Neuronal stem cell (in vitro differentiated cells): ENCODE data around the gene RBM34. TPM values are rescaled to one million over a fixed set of nuclear protein-coding genes. Genes with fewer than 3 reads are reported as not detected.

ENCODE experiments used
- DNase-seq: peaks from one replicate; pipeline ENCODE4 v3.0.0-alpha.2; 2013; ENCODE audit warnings: low spot score
- H2AFZ ChIP-seq: one replicate; pipeline ENCODE4 v1.6.1; 2013; ENCODE audit warnings: mild to moderate bottlenecking, low read length, inconsistent platforms
- H2AK5ac ChIP-seq: 2 replicates; pipeline ENCODE4 v1.6.1; 2013; ENCODE audit warnings: low read depth, mild to moderate bottlenecking, inconsistent platforms, low read length, moderate library complexity, mixed read lengths
- H2BK120ac ChIP-seq: 2 replicates; pipeline ENCODE4 v1.6.1; 2013; ENCODE audit warnings: low read depth, mild to moderate bottlenecking, inconsistent platforms, low read length, moderate library complexity, mixed read lengths
- H2BK12ac ChIP-seq: one replicate; pipeline ENCODE4 v1.6.1; 2013; ENCODE audit warnings: low read length, inconsistent platforms
- H2BK15ac ChIP-seq: 2 replicates; pipeline ENCODE4 v1.6.1; 2013; ENCODE audit warnings: mild to moderate bottlenecking, low read length, inconsistent platforms, mixed read lengths
- H2BK5ac ChIP-seq: one replicate; pipeline ENCODE4 v1.6.1; 2013; ENCODE audit warnings: inconsistent platforms, mild to moderate bottlenecking, low read length, moderate library complexity
- H3K14ac ChIP-seq: one replicate; pipeline ENCODE4 v1.6.1; 2013; ENCODE audit warnings: low read length, inconsistent platforms
- H3K18ac ChIP-seq: 2 replicates; pipeline ENCODE4 v1.6.1; 2013; ENCODE audit warnings: low read length, inconsistent platforms
- H3K23ac ChIP-seq: 2 replicates; pipeline ENCODE4 v1.6.1; 2013; ENCODE audit warnings: low read depth, mild to moderate bottlenecking, mixed read lengths, low read length, inconsistent platforms; ENCODE audit not compliant: poor library complexity
- H3K27ac ChIP-seq: replicated peaks from 3 replicates; pipeline ENCODE4 v1.5.1; 2013; ENCODE audit warnings: low read length, inconsistent platforms
- H3K27me3 ChIP-seq, 3 experiments: 2 replicates each; pipeline ENCODE4 v1.6.1; 2013; ENCODE audit warnings: low read length in 3 of 3, mild to moderate bottlenecking in 2 of 3, inconsistent platforms in 1 of 3, low read depth in 1 of 3, mixed read lengths in 1 of 3, moderate library complexity in 1 of 3; ENCODE audit not compliant: control insufficient read depth in 3 of 3, insufficient read depth in 3 of 3
- H3K36me3 ChIP-seq, 2 donors: replicated peaks in 1 of 2; 2 replicates each; pipeline ENCODE4 v1.6.1; 2013; ENCODE audit warnings: low read length in 2 of 2; ENCODE audit not compliant: control insufficient read depth in 2 of 2, insufficient read depth in 2 of 2
- H3K4ac ChIP-seq: 2 replicates; pipeline ENCODE4 v1.6.1; 2013; ENCODE audit warnings: inconsistent platforms, mild to moderate bottlenecking, low read length, moderate library complexity
- H3K4me1 ChIP-seq, 2 donors: 1 replicate in 1 of 2; 2 replicates in 1 of 2; pipeline ENCODE4 v1.6.1; 2013; ENCODE audit warnings: low read length in 2 of 2, low read depth in 1 of 2; ENCODE audit not compliant: control insufficient read depth in 2 of 2, insufficient read depth in 1 of 2
- H3K4me2 ChIP-seq: one replicate; pipeline ENCODE4 v1.6.1; 2013; ENCODE audit warnings: mild to moderate bottlenecking, low read length, inconsistent platforms; ENCODE audit not compliant: insufficient read depth, poor library complexity, severe bottlenecking
- H3K4me3 ChIP-seq, 2 donors: 2 replicates each; pipeline ENCODE4 v1.5.1; 2013; ENCODE audit warnings: low read length in 2 of 2, mild to moderate bottlenecking in 2 of 2, inconsistent platforms in 1 of 2, moderate library complexity in 1 of 2
- H3K79me1 ChIP-seq: one replicate; pipeline ENCODE4 v1.6.1; 2013; ENCODE audit warnings: low read depth, mild to moderate bottlenecking, inconsistent platforms, low read length, moderate library complexity
- H3K9ac ChIP-seq: one replicate; pipeline ENCODE4 v1.6.1; 2013; ENCODE audit warnings: mild to moderate bottlenecking, low read depth, low read length, inconsistent platforms; ENCODE audit not compliant: poor library complexity
- H3K9me3 ChIP-seq, 2 donors: replicated peaks in 1 of 2; 2 replicates each; pipeline versions ENCODE3 to v1.6.1; 2013; ENCODE audit warnings: low read length in 2 of 2, mild to moderate bottlenecking in 2 of 2, inconsistent platforms in 1 of 2, low read depth in 1 of 2, mixed read lengths in 1 of 2, moderate library complexity in 1 of 2; ENCODE audit not compliant: control insufficient read depth in 2 of 2, insufficient read depth in 1 of 2
- H4K8ac ChIP-seq: one replicate; pipeline ENCODE4 v1.6.1; 2013; ENCODE audit warnings: low read depth, mild to moderate bottlenecking, inconsistent platforms, low read length, moderate library complexity
- H4K91ac ChIP-seq: one replicate; pipeline ENCODE4 v1.6.1; 2013; ENCODE audit warnings: low read length, low read depth, mild to moderate bottlenecking, inconsistent platforms; ENCODE audit not compliant: poor library complexity
- WGBS, 2 donors: extraction: QIAGEN DNeasy Blood & Tissue Kit; methylation state at CpG; one replicate each; pipeline ENCODE4 v1.1.7; 2013; ENCODE audit warnings: missing lambda C conversion rate in 2 of 2, mixed read lengths in 1 of 2; ENCODE audit not compliant: insufficient read length in 2 of 2, insufficient replicate concordance in 1 of 2; ENCODE audit errors: extremely low coverage in 2 of 2; 5-methylcytosine and 5-hydroxymethylcytosine counted together
- polyA plus RNA-seq, 2 experiments: library from polyadenylated mRNA; stranded (reverse); fragments of 200-250 nt; gene quantifications; one replicate each; pipeline ENCODE4 v1.2.3, GENCODE V29; 2013

RBM34 gene, protein sequence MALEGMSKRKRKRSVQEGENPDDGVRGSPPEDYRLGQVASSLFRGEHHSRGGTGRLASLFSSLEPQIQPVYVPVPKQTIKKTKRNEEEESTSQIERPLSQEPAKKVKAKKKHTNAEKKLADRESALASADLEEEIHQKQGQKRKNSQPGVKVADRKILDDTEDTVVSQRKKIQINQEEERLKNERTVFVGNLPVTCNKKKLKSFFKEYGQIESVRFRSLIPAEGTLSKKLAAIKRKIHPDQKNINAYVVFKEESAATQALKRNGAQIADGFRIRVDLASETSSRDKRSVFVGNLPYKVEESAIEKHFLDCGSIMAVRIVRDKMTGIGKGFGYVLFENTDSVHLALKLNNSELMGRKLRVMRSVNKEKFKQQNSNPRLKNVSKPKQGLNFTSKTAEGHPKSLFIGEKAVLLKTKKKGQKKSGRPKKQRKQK
- polyA plus RNA-seq (2013, experiment 1 of 2) = 97.9 TPM
- 100 TPM for polyA plus RNA-seq (2013, experiment 2 of 2)

DNA sequence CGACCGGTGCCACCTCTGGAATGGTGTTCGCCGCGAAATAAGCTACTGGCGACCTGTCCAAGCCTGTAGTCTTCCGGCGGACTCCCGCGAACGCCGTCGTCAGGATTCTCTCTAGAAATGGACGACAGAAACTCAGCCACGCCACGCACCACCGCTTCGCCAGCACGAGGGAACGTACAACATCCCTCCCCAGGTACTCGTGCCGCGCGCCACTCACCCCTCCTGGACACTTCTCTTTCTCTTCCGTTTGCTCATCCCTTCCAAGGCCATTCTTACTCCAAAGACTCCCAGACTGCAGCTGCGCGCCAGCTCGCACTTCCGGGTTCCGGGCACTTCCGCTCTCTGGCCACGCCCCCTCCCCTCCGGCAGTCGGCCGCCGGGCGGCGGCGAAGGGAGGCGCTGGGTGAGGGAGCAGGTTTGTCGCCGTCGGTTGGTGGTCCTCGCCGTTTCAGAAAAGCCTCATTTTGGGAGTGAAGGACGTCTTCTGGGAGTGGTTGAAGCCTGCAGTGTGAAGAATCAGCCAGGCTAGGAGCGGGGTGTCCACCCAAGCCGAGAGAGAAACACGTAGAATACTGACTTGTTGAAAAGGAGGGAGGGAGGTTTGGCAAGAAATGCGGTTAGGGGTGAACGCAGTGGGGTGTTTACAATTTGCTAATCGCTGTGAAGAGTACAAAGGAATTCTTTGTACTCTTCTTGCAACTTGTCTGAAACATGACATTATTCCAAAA lies at the start of gene RBM34:
TSS of gene RBM34 (minus strand) at position 294 of the 728 bp plus-strand sequence. CDS start at position 270, 24 bp downstream.
- Histone ChIP-seq H2AFZ (peak within 1 kb of the TSS; percentile 88), H4K8ac (no peak within 1 kb of the TSS), H3K79me1 (peaks cover 3% of the 10 kb centered on the region), H2BK15ac (no peak within 1 kb of the TSS), H3K4me1 (peaks cover 3% of the 10 kb centered on the region in 2 donors), H3K18ac (peak within 1 kb of the TSS; percentile 93), H3K27ac (peak within 1 kb of the TSS; percentile 77), H3K36me3 (peaks cover 13 to 47% of the 10 kb centered on the region in 2 donors), H3K14ac (peak within 1 kb of the TSS; percentile 57), H3K4me3 (peak within 1 kb of the TSS; percentile 77 to 92), H2BK5ac (no peak within 1 kb of the TSS), H3K4ac (no peak within 1 kb of the TSS), H4K91ac (no peak within 1 kb of the TSS), H3K23ac (peak within 1 kb of the TSS; percentile 92), H3K4me2 (peak within 1 kb of the TSS; percentile 63), H2BK12ac (no peak within 1 kb of the TSS), H3K9ac (peak within 1 kb of the TSS; percentile 95), H2BK120ac (no peak within 1 kb of the TSS), H2AK5ac (no peak within 1 kb of the TSS), H3K27me3 (no peaks in the 10 kb centered on the region), H3K9me3 (no peaks in the 10 kb centered on the region)
- WGBS, 2 donors = no CpG with 5 or more reads among the region's 52 CpGs
- DNase-seq = peak; percentile 84

- Histone ChIP-seq H3K18ac (no peak overlapping the region), H3K4me1 (no peaks in the 10 kb centered on the region), H3K36me3 (peaks cover 6 to 95% of the 10 kb centered on the region in 2 donors), H3K4ac (no peak overlapping the region), H3K4me3 (no peak overlapping the region), H2AFZ (no peak overlapping the region), H2BK5ac (no peak overlapping the region), H3K9ac (no peak overlapping the region), H3K23ac (no peak overlapping the region), H4K91ac (no peak overlapping the region), H2BK15ac (no peak overlapping the region), H2BK120ac (no peak overlapping the region), H3K4me2 (no peak overlapping the region), H4K8ac (no peak overlapping the region), H3K27ac (no peak overlapping the region), H3K27me3 (no peaks in the 10 kb centered on the region), H2AK5ac (no peak overlapping the region), H2BK12ac (no peak overlapping the region), H3K9me3 (peaks cover 0 to 3% of the 10 kb centered on the region in 2 donors), H3K14ac (no peak overlapping the region), H3K79me1 (no peaks in the 10 kb centered on the region)
- no CpG with 5 or more reads among the region's 2 CpGs for WGBS, 2 donors
- DNase-seq = no peak
Measured at GRCh38 chr1:235207209-235207565, 46.1 kb upstream of the RBM34 start.

GRCh38 chr1:235206533-235207208 lies 45.6 kb upstream of the RBM34 start:
- Histone ChIP-seq H3K27ac (no peak overlapping the region), H3K27me3 (no peaks in the 10 kb centered on the region)

More at GRCh38 chr1:235206533-235207208, 45.6 kb upstream of the RBM34 start:
- H2AFZ ChIP-seq = no peak overlapping the region
- no peak overlapping the region for H3K9ac ChIP-seq
- H3K79me1 ChIP-seq = no peaks in the 10 kb centered on the region
- peaks cover 6 to 90% of the 10 kb centered on the region in 2 donors for H3K36me3 ChIP-seq
- H3K4me1 ChIP-seq = no peaks in the 10 kb centered on the region
- H3K9me3 ChIP-seq = peaks cover 0 to 3% of the 10 kb centered on the region in 2 donors
- no peak overlapping the region for H3K4ac ChIP-seq
- DNase-seq = no peak
- no peak overlapping the region for H2BK120ac ChIP-seq
- WGBS, 2 donors = no CpG with 5 or more reads among the region's 4 CpGs
- no peak overlapping the region for H2BK15ac ChIP-seq
- no peak overlapping the region for H4K91ac ChIP-seq
- H3K18ac ChIP-seq = no peak overlapping the region
- H2BK12ac ChIP-seq = no peak overlapping the region
- H3K14ac ChIP-seq = no peak overlapping the region
- H3K4me2 ChIP-seq = no peak overlapping the region
- H2BK5ac ChIP-seq = no peak overlapping the region
- H3K4me3 ChIP-seq = no peak overlapping the region
- no peak overlapping the region for H2AK5ac ChIP-seq
- no peak overlapping the region for H4K8ac ChIP-seq
- H3K23ac ChIP-seq = no peak overlapping the region
